Upper lobe of left lung (tissue), 6 donors: ENCODE data around the gene PLCL2. TPM values are rescaled to one million over a fixed set of nuclear protein-coding genes. Genes with fewer than 3 reads are reported as not detected.
A peak's percentile ranks its signal among the peaks of the same experiment; 100 is the strongest.

Experiments
- ATAC-seq, 2 donors: fragments of 200-7000 bp; cut with Tn5 transposase; one replicate each; pipeline ENCODE4 v1.9.1; 2022; ENCODE audit warnings: mild to moderate bottlenecking in 2 of 2, moderate library complexity in 2 of 2; ENCODE audit not compliant: low FRiP score in 2 of 2
- DNase-seq, 2 donors: peaks; one replicate each; pipeline ENCODE4 v3.0.0-alpha.2; 2019 to 2020
- H3K27ac ChIP-seq, 4 donors: fragments of 200-600 bp; sonication (generic); one replicate each; pipeline ENCODE4 v1.5.1; 2016 to 2019
- H3K27me3 ChIP-seq, 4 donors: fragments of 200-600 bp; sonication (generic); one replicate each; pipeline ENCODE4 v1.5.1; 2017 to 2019
- H3K36me3 ChIP-seq, 4 donors: fragments of 200-600 bp; sonication (generic); one replicate each; pipeline ENCODE4 v1.5.1; 2016 to 2019
- H3K4me1 ChIP-seq, 4 donors: fragments of 200-600 bp; sonication (generic); one replicate each; pipeline ENCODE4 v1.5.1; 2018 to 2019
- H3K4me3 ChIP-seq, 4 donors: fragments of 200-600 bp; sonication (generic); one replicate each; pipeline ENCODE4 v1.5.1; 2017 to 2019; ENCODE audit warnings: mild to moderate bottlenecking in 2 of 4, moderate library complexity in 1 of 4
- H3K9me3 ChIP-seq, 4 donors: fragments of 200-600 bp; sonication (generic); one replicate each; pipeline ENCODE4 v1.5.1; 2018 to 2019
- CTCF ChIP-seq, 6 experiments: fragments of 450-650 bp in 4 of 6; fragments of 200-600 bp in 2 of 6; sonication (generic) in 2 of 6; IDR thresholded peaks; one replicate each; pipeline ENCODE4 v1.5.1; 2016 to 2019; ENCODE audit warnings: antibody characterized with exemption in 6 of 6
- EP300 ChIP-seq, 4 donors: sonication (generic); formaldehyde crosslinking; IDR thresholded peaks; one replicate each; pipeline ENCODE4 v1.5.1; 2017; ENCODE audit warnings: antibody characterized with exemption in 4 of 4, control low read depth in 2 of 4
- POLR2A ChIP-seq, 4 donors: fragments of 450-650 bp; IDR thresholded peaks; one replicate each; pipeline ENCODE4 v1.5.1; 2016 to 2017; ENCODE audit warnings: antibody characterized with exemption in 4 of 4, mild to moderate bottlenecking in 2 of 4
- POLR2AphosphoS5 ChIP-seq, 2 donors: sonication (generic); formaldehyde crosslinking; IDR thresholded peaks; one replicate each; pipeline ENCODE4 v1.5.1; 2017; ENCODE audit warnings: antibody characterized with exemption in 2 of 2
- WGBS, 2 donors: methylation state at CpG; one replicate each; pipeline ENCODE4 v1.1.5; 2017 to 2018; 5-methylcytosine and 5-hydroxymethylcytosine counted together
- total RNA-seq, 6 donors: library from RNA; depleted of rRNA in 4 of 6; stranded (reverse); fragments of >200 nt in 4 of 6; gene quantifications; one replicate each; pipeline versions ENCODE4 v1.1.0 to v1.2.1, GENCODE V29; 2016 to 2021
- donor health status: DM: no; HTN: no; CAD: no; lungs with moderate emphysema.
- donor health status: DM: no; HTN: yes; CAD: no; lungs with severe emphysema.

The PLCL2 gene
- total RNA-seq, 6 donors from 2014 or later: 6.5 to 15.8 (median 10.7) TPM

- H3K9me3 ChIP-seq: peaks cover 0 to 3% (median 0%) of the 10 kb centered on the region in 4 donors
Observed at GRCh38 chr3:17006132-17006852, 121.5 kb downstream of the PLCL2 start.

GRCh38 chr3:17007284-17007683 lies 122.5 kb downstream of the PLCL2 start:
- TF ChIP-seq EP300 (IDR thresholded peaks at IDR 0.05): no peak
- no peak for TF ChIP-seq POLR2A (IDR thresholded peaks at IDR 0.05)
- no peak for TF ChIP-seq POLR2AphosphoS5 (IDR thresholded peaks at IDR 0.05)
- no peak for TF ChIP-seq CTCF (IDR thresholded peaks at IDR 0.05)
- Histone ChIP-seq H3K36me3 (peaks cover 0 to 21% (median 0%) of the 10 kb centered on the region in 4 donors), H3K4me1 (peaks cover 0 to 4% (median 0%) of the 10 kb centered on the region in 4 donors), H3K27me3 (no peaks in the 10 kb centered on the region), H3K4me3 (no peak overlapping the region), H3K9me3 (no peaks in the 10 kb centered on the region), H3K27ac (no peak overlapping the region)
- no peak for ATAC-seq
- no peak for DNase-seq
- WGBS, 2 donors: 94 to 96% methylated on average over 1 of the region's 1 CpG

More at GRCh38 chr3:17006132-17006852, 121.5 kb downstream of the PLCL2 start:
- WGBS, 2 donors: 56 to 61% methylated on average over 2 of the region's 2 CpGs
- DNase-seq: no peak
- no peak overlapping the region for H3K27ac ChIP-seq
- TF ChIP-seq POLR2AphosphoS5 (IDR thresholded peaks at IDR 0.05): no peak
- no peak for TF ChIP-seq POLR2A (IDR thresholded peaks at IDR 0.05)
- no peak for TF ChIP-seq EP300 (IDR thresholded peaks at IDR 0.05)
- no peak for TF ChIP-seq CTCF (IDR thresholded peaks at IDR 0.05)
- peaks cover 0 to 4% (median 0%) of the 10 kb centered on the region in 4 donors for H3K4me1 ChIP-seq
- peaks cover 0 to 16% (median 0%) of the 10 kb centered on the region in 4 donors for H3K36me3 ChIP-seq
- H3K4me3 ChIP-seq: no peak overlapping the region
- H3K27me3 ChIP-seq: no peaks in the 10 kb centered on the region
- ATAC-seq: peak in 1 of 2 donors; percentile 55

- Histone ChIP-seq H3K9me3 (no peaks in the 10 kb centered on the region), H3K36me3 (peaks cover 0 to 21% (median 0%) of the 10 kb centered on the region in 4 donors), H3K4me3 (no peak overlapping the region), H3K27me3 (no peaks in the 10 kb centered on the region), H3K4me1 (peaks cover 0 to 10% (median 2%) of the 10 kb centered on the region in 4 donors), H3K27ac (no peak overlapping the region)
- DNase-seq (no peak), ATAC-seq (no peak)
- 94 to 98% methylated on average over 5 of the region's 5 CpGs for WGBS, 2 donors
- TF ChIP-seq EP300 (IDR thresholded peaks at IDR 0.05) (no peak), CTCF (IDR thresholded peaks at IDR 0.05) (no peak), POLR2AphosphoS5 (IDR thresholded peaks at IDR 0.05) (no peak), POLR2A (IDR thresholded peaks at IDR 0.05) (no peak)
Observed at GRCh38 chr3:17009826-17010225, 125.1 kb downstream of the PLCL2 start.

GRCh38 chr3:17011728-17012338 lies 127.1 kb downstream of the PLCL2 start:
- TF ChIP-seq EP300 (IDR thresholded peaks at IDR 0.05) (no peak), CTCF (IDR thresholded peaks at IDR 0.05) (no peak), POLR2A (IDR thresholded peaks at IDR 0.05) (no peak), POLR2AphosphoS5 (IDR thresholded peaks at IDR 0.05) (no peak)
- ATAC-seq: no peak
- Histone ChIP-seq H3K27ac (no peak overlapping the region), H3K4me1 (peaks cover 0 to 6% (median 2%) of the 10 kb centered on the region in 4 donors), H3K27me3 (no peaks in the 10 kb centered on the region), H3K9me3 (no peaks in the 10 kb centered on the region), H3K36me3 (peaks cover 0 to 21% (median 0%) of the 10 kb centered on the region in 4 donors), H3K4me3 (no peak overlapping the region)
- WGBS, 2 donors: 79 to 86% methylated on average over 10 of the region's 10 CpGs
- no peak for DNase-seq
